ENCODE results near the gene NUFIP2.

- TF ChIP-seq CTCF (IDR thresholded peaks at IDR 0.05) (no peak), POLR2AphosphoS5 (IDR thresholded peaks at IDR 0.05) (no peak), EP300 (IDR thresholded peaks at IDR 0.05) (no peak), POLR2A (IDR thresholded peaks at IDR 0.05) (peak in 1 of 2 donors; percentile 17)
Observed at GRCh38 chr17:29292071-29292991, 1.6 kb downstream of the NUFIP2 start.

Measured in suprapubic skin (tissue), 4 donors.